Vagina (tissue), 2 donors: Measurements from ENCODE around the gene SLC4A1AP. TPM values are rescaled to one million over a fixed set of nuclear protein-coding genes. Genes with fewer than 3 reads are reported as not detected.
A peak's percentile ranks its signal among the peaks of the same experiment; 100 is the strongest.

Experiments
- DNase-seq, 2 donors: peaks; one replicate each; pipeline ENCODE4 v3.0.0-alpha.2; 2017; ENCODE audit errors: extremely low spot score in 2 of 2
- H3K27ac ChIP-seq: fragments of 200-600 bp; sonication (generic); one replicate; pipeline ENCODE4 v1.5.1; 2019
- H3K27me3 ChIP-seq: fragments of 200-600 bp; sonication (generic); one replicate; pipeline ENCODE4 v1.5.1; 2019
- H3K36me3 ChIP-seq, 2 donors: fragments of 200-600 bp; sonication (generic); one replicate each; pipeline ENCODE4 v1.5.1; 2017 to 2019
- H3K4me1 ChIP-seq: fragments of 200-600 bp; sonication (generic); one replicate; pipeline ENCODE4 v1.5.1; 2019
- H3K4me3 ChIP-seq, 2 donors: fragments of 200-600 bp; sonication (generic); 1 replicate in 1 of 2; 2 replicates in 1 of 2; pipeline ENCODE4 v1.5.1; 2016 to 2019
- H3K9me3 ChIP-seq: fragments of 200-600 bp; sonication (generic); one replicate; pipeline ENCODE4 v1.5.1; 2019
- CTCF ChIP-seq, 3 experiments: fragments of 450-650 bp in 2 of 3; fragments of 200-600 bp in 1 of 3; sonication (generic) in 1 of 3; IDR thresholded peaks; one replicate each; pipeline ENCODE4 v1.5.1; 2017 to 2019; ENCODE audit warnings: antibody characterized with exemption in 3 of 3, mild to moderate bottlenecking in 2 of 3, moderate library complexity in 2 of 3
- POLR2A ChIP-seq, 2 donors: fragments of 450-650 bp; IDR thresholded peaks; one replicate each; pipeline ENCODE4 v1.6.1; 2017; ENCODE audit warnings: antibody characterized with exemption in 2 of 2, mild to moderate bottlenecking in 2 of 2, moderate library complexity in 2 of 2
- POLR2AphosphoS5 ChIP-seq, 2 donors: sonication (generic); formaldehyde crosslinking; IDR thresholded peaks; one replicate each; pipeline ENCODE4 v1.9.0; 2017; ENCODE audit warnings: antibody characterized with exemption in 2 of 2, mild to moderate bottlenecking in 2 of 2, low read depth in 1 of 2; ENCODE audit not compliant: insufficient read depth in 1 of 2
- intact Hi-C: fragments of 100-400 bp; cut with DNase I; formaldehyde crosslinking; loops from one replicate; pipeline ENCODE4 v1.15.1; 2023
- total RNA-seq: library from RNA; depleted of rRNA; stranded (reverse); fragments of >200 nt; gene quantifications from one replicate; pipeline ENCODE4 v1.2.3, GENCODE V29; 2016

SLC4A1AP gene
- total RNA-seq, 1 donor from 2014 or later, result 21.9 TPM

GRCh38 chr2:27736890-27737204 lies 73.2 kb downstream of the SLC4A1AP start:
- no peak for DNase-seq
- Histone ChIP-seq H3K36me3 (no peaks in the 10 kb centered on the region), H3K4me1 (peaks cover 22% of the 10 kb centered on the region), H3K27me3 (no peaks in the 10 kb centered on the region), H3K27ac (peak overlapping the region; percentile 52), H3K4me3 (no peak overlapping the region), H3K9me3 (no peaks in the 10 kb centered on the region)
- intact Hi-C loops, result no loop called here
- TF ChIP-seq POLR2A (IDR thresholded peaks at IDR 0.05) (no peak), CTCF (IDR thresholded peaks at IDR 0.05) (no peak), POLR2AphosphoS5 (IDR thresholded peaks at IDR 0.05; ENCODE audit: insufficient read depth in 1 of 2, low read depth in 1 of 2) (no peak)

DNA sequence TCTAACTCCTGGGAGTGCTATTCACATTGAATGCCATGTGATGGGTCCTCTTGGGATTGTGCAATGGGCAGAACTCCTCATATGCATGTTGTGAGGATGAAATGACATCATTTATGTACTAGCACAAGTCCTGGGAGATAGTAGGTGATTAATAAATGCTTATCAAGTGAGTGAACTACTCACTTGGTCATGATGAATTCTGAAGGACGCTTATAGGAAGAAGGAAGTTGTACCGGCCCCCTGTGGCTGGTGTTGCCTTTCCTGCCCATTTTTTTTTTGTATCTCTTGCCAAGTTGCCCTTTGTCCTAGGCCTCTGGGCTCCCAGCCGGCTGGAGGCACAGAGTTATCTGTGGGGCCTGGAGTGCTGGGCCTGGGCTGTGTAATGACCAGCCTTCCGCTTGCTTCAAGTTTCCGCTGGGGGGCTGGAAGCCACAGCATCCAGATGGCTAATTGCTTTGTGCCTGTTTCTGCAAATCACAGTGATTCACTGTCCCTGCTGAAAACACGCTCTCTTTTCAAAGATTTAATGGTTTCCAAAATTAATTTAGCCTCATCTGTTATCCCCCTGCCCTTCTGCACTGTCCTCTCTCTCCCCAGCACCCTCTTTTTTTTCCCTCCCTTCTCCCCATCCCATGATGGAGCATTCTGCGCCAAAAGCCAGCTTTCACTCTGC lies 74.1 kb downstream of the SLC4A1AP start:
- intact Hi-C loops, result no loop called here
- no peaks in the 10 kb centered on the region for H3K27me3 ChIP-seq
- no peaks in the 10 kb centered on the region for H3K9me3 ChIP-seq
- peaks cover 22% of the 10 kb centered on the region for H3K4me1 ChIP-seq
- H3K4me3 ChIP-seq, result no peak overlapping the region
- peak; percentile 22 to 53 for TF ChIP-seq POLR2AphosphoS5 (IDR thresholded peaks at IDR 0.05; ENCODE audit: insufficient read depth in 1 of 2, low read depth in 1 of 2)
- no peak for TF ChIP-seq POLR2A (IDR thresholded peaks at IDR 0.05)
- TF ChIP-seq CTCF (IDR thresholded peaks at IDR 0.05), result no peak
- DNase-seq, result no peak
- H3K36me3 ChIP-seq, result no peaks in the 10 kb centered on the region
- peak overlapping the region; percentile 52 for H3K27ac ChIP-seq

- Histone ChIP-seq H3K4me3 (no peak overlapping the region), H3K36me3 (no peaks in the 10 kb centered on the region), H3K27ac (peak overlapping the region; percentile 52), H3K27me3 (no peaks in the 10 kb centered on the region), H3K4me1 (peaks cover 22% of the 10 kb centered on the region), H3K9me3 (no peaks in the 10 kb centered on the region)
- TF ChIP-seq POLR2A (IDR thresholded peaks at IDR 0.05), result no peak
- TF ChIP-seq POLR2AphosphoS5 (IDR thresholded peaks at IDR 0.05; ENCODE audit: insufficient read depth in 1 of 2, low read depth in 1 of 2), result no peak
- no peak for TF ChIP-seq CTCF (IDR thresholded peaks at IDR 0.05)
- intact Hi-C loops, result no loop called here
- no peak for DNase-seq
Observed at GRCh38 chr2:27738349-27739057, 74.8 kb downstream of the SLC4A1AP start.

DNA sequence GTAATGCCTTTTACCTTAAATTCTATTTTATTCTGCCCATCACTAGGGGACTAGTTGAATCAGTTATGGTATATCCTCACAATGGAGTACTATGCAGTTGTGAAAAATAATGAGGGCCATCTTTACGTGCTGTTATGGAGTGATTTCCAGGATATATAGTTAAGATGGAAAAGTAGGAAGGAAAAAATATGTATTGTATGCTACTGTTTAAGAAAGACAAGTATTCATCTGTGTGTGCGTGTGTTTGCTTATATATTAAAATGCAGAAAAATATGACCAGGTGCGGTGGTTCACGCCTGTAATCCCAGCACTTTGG lies 75.3 kb downstream of the SLC4A1AP start:
- Histone ChIP-seq H3K27me3 (no peaks in the 10 kb centered on the region), H3K4me1 (peaks cover 22% of the 10 kb centered on the region), H3K9me3 (no peaks in the 10 kb centered on the region), H3K4me3 (no peak overlapping the region), H3K27ac (no peak overlapping the region), H3K36me3 (no peaks in the 10 kb centered on the region)
- intact Hi-C loops, result no loop called here
- TF ChIP-seq CTCF (IDR thresholded peaks at IDR 0.05) (no peak), POLR2A (IDR thresholded peaks at IDR 0.05) (no peak), POLR2AphosphoS5 (IDR thresholded peaks at IDR 0.05; ENCODE audit: insufficient read depth in 1 of 2, low read depth in 1 of 2) (no peak)
- no peak for DNase-seq

DNA sequence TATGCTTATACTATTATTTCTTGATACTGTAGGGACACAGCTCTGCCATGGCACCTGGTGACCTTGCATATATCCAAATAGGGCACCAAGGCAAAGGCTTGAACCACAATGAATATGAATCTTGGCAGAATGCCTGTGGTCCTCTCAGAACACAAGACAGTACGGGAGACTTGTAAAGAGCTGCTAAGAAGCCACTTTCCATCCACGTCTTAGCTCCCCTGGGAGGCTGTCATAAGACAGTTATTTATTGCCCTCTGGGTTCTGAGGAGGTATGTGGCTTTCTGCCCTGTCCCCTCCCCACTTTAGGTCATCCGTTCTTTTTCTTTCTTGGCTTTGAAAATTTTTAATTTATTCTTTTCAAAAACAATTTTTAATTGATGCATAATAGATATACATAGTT lies 78.0 kb downstream of the SLC4A1AP start:
- no peak overlapping the region for H3K4me3 ChIP-seq
- DNase-seq, result no peak
- H3K4me1 ChIP-seq, result peaks cover under 1% of the 10 kb centered on the region
- H3K27ac ChIP-seq, result no peak overlapping the region
- intact Hi-C loops, result no loop called here
- H3K27me3 ChIP-seq, result no peaks in the 10 kb centered on the region
- H3K36me3 ChIP-seq, result no peaks in the 10 kb centered on the region
- TF ChIP-seq POLR2AphosphoS5 (IDR thresholded peaks at IDR 0.05; ENCODE audit: insufficient read depth in 1 of 2, low read depth in 1 of 2) (no peak), CTCF (IDR thresholded peaks at IDR 0.05) (no peak), POLR2A (IDR thresholded peaks at IDR 0.05) (no peak)
- no peaks in the 10 kb centered on the region for H3K9me3 ChIP-seq
